ENCODE results near the gene CD7. TPM values are rescaled to one million over a fixed set of nuclear protein-coding genes. Genes with fewer than 3 reads are reported as not detected.

CD7 gene
- total and polyA plus RNA-seq, 9 of the 15 experiments (the other 6 are each of a cell fraction or from before 2014, with no cell fraction given): 0.21 to 0.35 TPM; not detected in 7

DNA sequence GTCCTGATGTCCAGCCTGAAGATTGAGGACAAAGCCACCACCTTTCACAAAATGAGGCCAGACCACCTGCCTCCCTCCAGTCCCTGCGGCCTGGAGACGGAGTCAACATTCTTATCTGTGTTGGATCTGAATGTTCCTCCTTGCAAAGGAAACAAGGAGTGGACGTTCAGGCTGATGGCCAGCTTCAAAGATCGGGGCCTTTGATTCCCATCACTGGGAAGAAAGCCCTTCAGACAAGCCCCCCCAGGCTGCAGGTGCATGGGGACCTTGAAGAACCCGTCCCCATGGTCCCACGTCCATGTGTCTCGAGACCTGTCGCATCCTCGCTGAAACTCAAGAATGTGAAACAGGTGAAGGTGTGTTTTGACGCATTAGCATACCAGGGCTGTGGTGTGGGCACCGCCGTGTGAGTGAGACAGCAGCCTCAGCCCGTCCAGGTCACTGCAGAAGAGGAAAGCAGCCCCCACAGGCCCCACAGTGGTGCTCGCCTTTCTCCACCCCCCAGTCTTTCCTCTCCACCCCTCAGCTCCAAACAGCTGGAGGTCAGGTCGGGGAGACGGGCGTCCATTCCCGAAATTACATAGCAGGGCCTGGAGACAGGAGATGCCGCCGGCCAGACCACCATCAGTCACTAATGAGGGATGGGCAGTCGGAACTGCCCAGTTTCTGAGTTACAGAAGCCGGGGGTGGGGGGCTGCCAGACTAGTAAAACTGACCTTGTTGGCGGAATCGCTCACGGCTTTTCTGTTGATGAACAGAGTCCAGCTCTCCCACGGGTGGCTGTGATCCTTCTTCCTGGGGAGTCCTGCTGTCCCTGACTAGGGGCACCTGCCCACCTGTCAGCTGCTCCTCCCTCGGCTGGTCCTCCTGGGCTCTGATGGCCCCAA is 43.0 kb downstream of the CD7 start:
- Histone ChIP-seq H3K27me3 (ENCODE audit: control insufficient read depth in 2 of 2, insufficient read depth in 2 of 2, low read length in 2 of 2) (no peaks in the 10 kb centered on the region), H3K9me1 (ENCODE audit: control insufficient read depth, insufficient read depth, low read length) (peaks cover 10% of the 10 kb centered on the region), H3K9ac (ENCODE audit: insufficient read depth in 1 of 2, low read depth in 2 of 2, low read length in 2 of 2) (peak overlapping the region; percentile 84 to 97; a peak in 3 of 4 replicates), H3K4me3 (peak overlapping the region; percentile 96), H3K4me1 (replicated peaks in 1 of 2; ENCODE audit: control insufficient read depth in 2 of 2, insufficient read depth in 2 of 2, low read length in 2 of 2) (peaks cover 33 to 67% of the 10 kb centered on the region in 2 experiments), H3K36me3 (ENCODE audit: control insufficient read depth, insufficient read depth, low read length) (peaks cover 31% of the 10 kb centered on the region), H4K20me1 (replicated peaks; ENCODE audit: control insufficient read depth, insufficient read depth, low read length) (peaks cover 29% of the 10 kb centered on the region), H3K79me2 (ENCODE audit: control insufficient read depth, insufficient read depth, low read length) (peaks cover 41% of the 10 kb centered on the region), H2AFZ (ENCODE audit: low read depth, low read length) (peak overlapping the region; percentile 94), H3K27ac (ENCODE audit: extremely low read depth, low read depth, low read length) (peak overlapping the region; percentile 98), H3K4me2 (ENCODE audit: insufficient read depth, low read length) (peak overlapping the region; percentile 87), H3K9me3 (replicated peaks; ENCODE audit: control insufficient read depth, insufficient read depth, low read depth, low read length) (no peaks in the 10 kb centered on the region)
- FAIRE-seq (no peak), DNase-seq (ENCODE audit: extremely low read depth in 1 of 4, low spot score in 3 of 4) (no peak), ATAC-seq (no peak)
- BruUV-seq (replicated peaks): no TSS peak
- intact Hi-C loops (cut with micrococcal nuclease) (no loop called here), in situ Hi-C loops (cut with MboI) (no loop called here)
- WGBS (ENCODE audit: insufficient coverage, low coverage, missing lambda C conversion rate): 49% methylated on average over 22 of the region's 27 CpGs
- ChIA-PET POLR2A (interaction anchor here (0.6 to 5.6 kb wide), 7 partner anchors 9 to 244 kb away, joined by 3 to 37 read pairs (median 4); no protein-coding TSS in a partner anchor), CTCF (ENCODE audit: low intra/inter-chr PET ratio) (interaction anchor here (0.6 kb wide), 1 partner anchor 16 kb away, joined by 3 read pairs; no protein-coding TSS in a partner anchor)
- TF ChIP-seq STAG1 (CRISPR knock-in tag; IDR thresholded peaks at IDR 0.05; ENCODE audit: borderline replicate concordance) (0 out of 2 replicates have a peak, but pooled peaks have one; percentile 1), KLF1 (tag; IDR thresholded peaks at IDR 0.05) (no peak), ZC3H4 (CRISPR knock-in tag; IDR thresholded peaks at IDR 0.05; ENCODE audit: borderline replicate concordance) (peak; percentile 54; the same call in 1 of the 2 replicates), PHF21A (IDR thresholded peaks at IDR 0.05; ENCODE audit: borderline replicate concordance, low read depth) (no peak), DACH1 (IDR thresholded peaks at IDR 0.05; ENCODE audit: partially characterized antibody) (no peak), HMGN3 (IDR thresholded peaks at IDR 0.05; ENCODE audit: borderline replicate concordance, extremely low read depth, insufficient read length, low read depth, low read length) (peak; percentile 2), PTRF (tag; IDR thresholded peaks at IDR 0.05) (no peak), L3MBTL2 (IDR thresholded peaks at IDR 0.05) (peak; percentile 30; the same call in 1 of the 2 replicates), SIN3B (IDR thresholded peaks at IDR 0.05; ENCODE audit: low read depth) (no peak), SLC30A9 (CRISPR knock-in tag; IDR thresholded peaks at IDR 0.05) (no peak), ZNF384 (IDR thresholded peaks at IDR 0.05; ENCODE audit: low read depth, low read length) (no peak), HDGF (IDR thresholded peaks at IDR 0.05) (0 out of 2 replicates have a peak, but pooled peaks have one; percentile 62), ZNF830 (CRISPR knock-in tag; IDR thresholded peaks at IDR 0.05) (no peak), ZNF586 (CRISPR knock-in tag; conservative IDR thresholded peaks at IDR 0.05) (no peak), CBX2 (IDR thresholded peaks at IDR 0.05; ENCODE audit: insufficient read depth, low read length, poor library complexity, severe bottlenecking) (no peak)
- TF ChIP-seq, protein P1, sequence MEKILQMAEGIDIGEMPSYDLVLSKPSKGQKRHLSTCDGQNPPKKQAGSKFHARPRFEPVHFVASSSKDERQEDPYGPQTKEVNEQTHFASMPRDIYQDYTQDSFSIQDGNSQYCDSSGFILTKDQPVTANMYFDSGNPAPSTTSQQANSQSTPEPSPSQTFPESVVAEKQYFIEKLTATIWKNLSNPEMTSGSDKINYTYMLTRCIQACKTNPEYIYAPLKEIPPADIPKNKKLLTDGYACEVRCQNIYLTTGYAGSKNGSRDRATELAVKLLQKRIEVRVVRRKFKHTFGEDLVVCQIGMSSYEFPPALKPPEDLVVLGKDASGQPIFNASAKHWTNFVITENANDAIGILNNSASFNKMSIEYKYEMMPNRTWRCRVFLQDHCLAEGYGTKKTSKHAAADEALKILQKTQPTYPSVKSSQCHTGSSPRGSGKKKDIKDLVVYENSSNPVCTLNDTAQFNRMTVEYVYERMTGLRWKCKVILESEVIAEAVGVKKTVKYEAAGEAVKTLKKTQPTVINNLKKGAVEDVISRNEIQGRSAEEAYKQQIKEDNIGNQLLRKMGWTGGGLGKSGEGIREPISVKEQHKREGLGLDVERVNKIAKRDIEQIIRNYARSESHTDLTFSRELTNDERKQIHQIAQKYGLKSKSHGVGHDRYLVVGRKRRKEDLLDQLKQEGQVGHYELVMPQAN (IDR thresholded peaks at IDR 0.05; ENCODE audit: borderline replicate concordance): no peak
- TF ChIP-seq, protein P2, sequence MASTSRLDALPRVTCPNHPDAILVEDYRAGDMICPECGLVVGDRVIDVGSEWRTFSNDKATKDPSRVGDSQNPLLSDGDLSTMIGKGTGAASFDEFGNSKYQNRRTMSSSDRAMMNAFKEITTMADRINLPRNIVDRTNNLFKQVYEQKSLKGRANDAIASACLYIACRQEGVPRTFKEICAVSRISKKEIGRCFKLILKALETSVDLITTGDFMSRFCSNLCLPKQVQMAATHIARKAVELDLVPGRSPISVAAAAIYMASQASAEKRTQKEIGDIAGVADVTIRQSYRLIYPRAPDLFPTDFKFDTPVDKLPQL (IDR thresholded peaks at IDR 0.05; ENCODE audit: extremely low read depth, insufficient read length): no peak
- TF ChIP-seq, protein P3, sequence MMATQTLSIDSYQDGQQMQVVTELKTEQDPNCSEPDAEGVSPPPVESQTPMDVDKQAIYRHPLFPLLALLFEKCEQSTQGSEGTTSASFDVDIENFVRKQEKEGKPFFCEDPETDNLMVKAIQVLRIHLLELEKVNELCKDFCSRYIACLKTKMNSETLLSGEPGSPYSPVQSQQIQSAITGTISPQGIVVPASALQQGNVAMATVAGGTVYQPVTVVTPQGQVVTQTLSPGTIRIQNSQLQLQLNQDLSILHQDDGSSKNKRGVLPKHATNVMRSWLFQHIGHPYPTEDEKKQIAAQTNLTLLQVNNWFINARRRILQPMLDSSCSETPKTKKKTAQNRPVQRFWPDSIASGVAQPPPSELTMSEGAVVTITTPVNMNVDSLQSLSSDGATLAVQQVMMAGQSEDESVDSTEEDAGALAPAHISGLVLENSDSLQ (IDR thresholded peaks at IDR 0.05): 0 out of 2 replicates have a peak, but pooled peaks have one; percentile 1

All from K562 (cell line).